ENCODE data around the gene GAPDH.
A peak's percentile ranks its signal among the peaks of the same experiment; 100 is the strongest.

Gene GAPDH

DNA sequence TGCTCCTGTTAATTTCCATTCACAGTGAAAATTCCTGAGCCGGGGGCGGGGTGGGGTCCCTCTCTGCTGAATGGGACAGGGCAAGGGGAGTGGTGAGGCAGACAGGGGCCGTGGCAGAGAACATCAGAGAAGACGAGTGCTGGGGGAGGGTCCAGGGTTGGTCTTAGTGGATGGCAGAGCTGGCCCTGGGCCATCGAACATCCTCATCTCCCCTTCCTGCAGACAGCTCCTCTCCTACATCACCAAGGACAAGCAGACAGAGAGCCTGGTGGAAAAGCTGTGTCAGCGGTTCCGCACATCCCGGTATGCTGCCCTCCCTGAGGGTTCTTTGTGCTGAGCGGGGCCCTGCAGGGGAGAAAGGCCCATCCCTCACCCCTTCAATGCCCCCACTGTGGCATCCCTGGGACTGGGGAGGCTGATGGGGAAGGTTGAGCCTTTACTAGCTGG is 5.0 kb upstream of the GAPDH start:
- no peak for DNase-seq (ENCODE audit: low read depth)

DNA sequence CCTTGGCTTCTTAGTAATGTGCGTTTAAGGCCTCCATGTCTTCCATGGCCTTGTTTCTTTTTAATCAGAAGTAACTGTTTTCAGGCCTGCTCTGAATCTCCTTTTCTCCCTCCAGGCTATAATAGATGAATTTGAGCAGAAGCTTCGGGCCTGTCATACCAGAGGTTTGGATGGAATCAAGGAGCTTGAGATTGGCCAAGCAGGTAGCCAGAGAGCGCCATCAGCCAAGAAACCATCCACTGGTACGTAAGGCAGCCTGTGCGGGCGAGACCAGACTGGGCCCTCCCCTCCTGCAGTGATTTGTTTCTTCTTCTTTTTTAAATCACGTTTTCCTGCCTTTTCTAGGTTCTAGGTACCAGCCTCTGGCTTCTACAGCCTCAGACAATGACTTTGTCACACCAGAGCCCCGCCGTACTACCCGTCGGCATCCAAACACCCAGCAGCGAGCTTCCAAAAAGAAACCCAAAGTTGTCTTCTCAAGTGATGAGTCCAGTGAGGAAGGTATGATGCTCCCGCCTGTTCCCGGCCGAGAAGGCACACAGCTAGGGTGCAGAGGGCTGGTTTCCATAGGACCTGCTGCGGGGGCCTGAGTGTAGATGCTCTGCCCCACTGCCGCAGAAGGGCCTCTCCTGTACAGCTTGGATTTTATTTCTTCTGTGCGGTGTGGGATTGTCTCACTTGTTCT is 3.6 kb upstream of the GAPDH start:
- no peak for DNase-seq (ENCODE audit: low read depth)

DNA sequence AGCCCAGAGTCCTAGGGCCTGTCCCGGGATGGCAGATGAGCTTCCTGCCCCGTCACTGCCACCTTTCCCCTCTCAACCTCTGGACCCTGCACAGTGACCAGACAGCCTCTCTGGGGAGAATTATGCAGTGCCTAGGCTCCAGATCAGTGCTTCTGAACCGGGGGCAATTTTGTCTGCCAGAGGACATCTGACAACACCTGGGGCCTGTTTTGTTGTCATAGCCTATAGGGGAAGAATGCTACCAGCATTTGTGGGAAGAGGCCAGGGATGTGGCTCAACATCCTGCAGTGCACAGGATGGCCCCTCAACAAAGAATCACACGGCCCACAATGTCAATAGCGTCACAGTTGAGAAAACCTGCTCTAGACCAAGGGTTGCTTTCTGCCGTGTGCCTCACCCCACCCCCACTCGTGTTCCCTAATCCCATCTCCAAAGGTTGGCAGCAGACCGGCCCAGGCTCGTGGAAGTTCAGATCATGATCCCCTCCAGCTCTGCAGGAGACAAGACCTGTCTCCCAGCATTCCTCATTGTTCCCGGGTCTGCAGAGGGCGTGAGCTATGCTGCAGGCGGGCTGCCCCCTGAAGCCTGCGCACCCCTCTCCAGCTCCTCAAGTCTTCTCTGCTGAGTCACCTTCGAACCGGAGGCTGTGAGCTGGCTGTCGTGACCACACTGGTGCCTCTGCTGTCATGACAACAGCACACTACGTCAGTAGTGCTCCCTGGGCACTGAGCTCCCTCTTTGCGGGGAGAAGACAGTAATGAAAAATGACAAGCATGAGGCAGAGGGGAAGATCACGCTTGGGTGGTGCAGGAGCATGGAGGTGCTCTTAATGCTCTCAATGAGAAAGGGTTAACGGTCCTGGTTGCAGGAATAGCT is 2.0 kb upstream of the GAPDH start:
- DNase-seq (ENCODE audit: low read depth) = peak; percentile 92

DNA sequence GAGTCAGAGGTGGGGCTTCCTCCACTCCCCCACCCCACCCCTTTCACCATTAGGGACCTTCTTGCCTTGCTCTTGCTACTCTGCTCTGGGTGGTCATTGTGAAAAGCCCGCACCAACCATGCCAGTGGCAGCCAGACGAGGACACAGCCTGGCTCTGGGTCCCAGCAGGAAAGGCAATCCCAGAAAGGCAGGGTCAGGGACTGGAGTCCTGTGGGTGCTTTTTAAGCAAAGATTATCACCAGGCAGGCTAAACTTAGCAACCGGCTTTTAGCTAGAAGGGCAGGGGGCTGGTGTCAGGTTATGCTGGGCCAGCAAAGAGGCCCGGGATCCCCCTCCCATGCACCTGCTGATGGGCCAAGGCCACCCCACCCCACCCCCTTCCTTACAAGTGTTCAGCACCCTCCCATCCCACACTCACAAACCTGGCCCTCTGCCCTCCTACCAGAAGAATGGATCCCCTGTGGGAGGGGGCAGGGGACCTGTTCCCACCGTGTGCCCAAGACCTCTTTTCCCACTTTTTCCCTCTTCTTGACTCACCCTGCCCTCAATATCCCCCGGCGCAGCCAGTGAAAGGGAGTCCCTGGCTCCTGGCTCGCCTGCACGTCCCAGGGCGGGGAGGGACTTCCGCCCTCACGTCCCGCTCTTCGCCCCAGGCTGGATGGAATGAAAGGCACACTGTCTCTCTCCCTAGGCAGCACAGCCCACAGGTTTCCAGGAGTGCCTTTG is 1.2 kb upstream of the GAPDH start:
- DNase-seq (ENCODE audit: low read depth) = no peak

DNA sequence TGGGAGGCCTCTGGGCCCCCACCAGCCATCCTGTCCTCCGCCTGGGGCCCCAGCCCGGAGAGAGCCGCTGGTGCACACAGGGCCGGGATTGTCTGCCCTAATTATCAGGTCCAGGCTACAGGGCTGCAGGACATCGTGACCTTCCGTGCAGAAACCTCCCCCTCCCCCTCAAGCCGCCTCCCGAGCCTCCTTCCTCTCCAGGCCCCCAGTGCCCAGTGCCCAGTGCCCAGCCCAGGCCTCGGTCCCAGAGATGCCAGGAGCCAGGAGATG is 729 bp upstream of the GAPDH start:
- DNase-seq (ENCODE audit: low read depth) = no peak

DNA sequence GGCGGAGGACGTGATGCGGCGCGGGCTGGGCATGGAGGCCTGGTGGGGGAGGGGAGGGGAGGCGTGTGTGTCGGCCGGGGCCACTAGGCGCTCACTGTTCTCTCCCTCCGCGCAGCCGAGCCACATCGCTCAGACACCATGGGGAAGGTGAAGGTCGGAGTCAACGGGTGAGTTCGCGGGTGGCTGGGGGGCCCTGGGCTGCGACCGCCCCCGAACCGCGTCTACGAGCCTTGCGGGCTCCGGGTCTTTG is 303 bp downstream of the GAPDH start:
- DNase-seq (ENCODE audit: low read depth) = no peak

DNA sequence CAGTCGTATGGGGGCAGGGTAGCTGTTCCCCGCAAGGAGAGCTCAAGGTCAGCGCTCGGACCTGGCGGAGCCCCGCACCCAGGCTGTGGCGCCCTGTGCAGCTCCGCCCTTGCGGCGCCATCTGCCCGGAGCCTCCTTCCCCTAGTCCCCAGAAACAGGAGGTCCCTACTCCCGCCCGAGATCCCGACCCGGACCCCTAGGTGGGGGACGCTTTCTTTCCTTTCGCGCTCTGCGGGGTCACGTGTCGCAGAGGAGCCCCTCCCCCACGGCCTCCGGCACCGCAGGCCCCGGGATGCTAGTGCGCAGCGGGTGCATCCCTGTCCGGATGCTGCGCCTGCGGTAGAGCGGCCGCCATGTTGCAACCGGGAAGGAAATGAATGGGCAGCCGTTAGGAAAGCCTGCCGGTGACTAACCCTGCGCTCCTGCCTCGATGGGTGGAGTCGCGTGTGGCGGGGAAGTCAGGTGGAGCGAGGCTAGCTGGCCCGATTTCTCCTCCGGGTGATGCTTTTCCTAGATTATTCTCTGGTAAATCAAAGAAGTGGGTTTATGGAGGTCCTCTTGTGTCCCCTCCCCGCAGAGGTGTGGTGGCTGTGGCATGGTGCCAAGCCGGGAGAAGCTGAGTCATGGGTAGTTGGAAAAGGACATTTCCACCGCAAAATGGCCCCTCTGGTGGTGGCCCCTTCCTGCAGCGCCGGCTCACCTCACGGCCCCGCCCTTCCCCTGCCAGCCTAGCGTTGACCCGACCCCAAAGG is 804 bp downstream of the GAPDH start:
- DNase-seq (ENCODE audit: low read depth) = peak; percentile 76

DNA sequence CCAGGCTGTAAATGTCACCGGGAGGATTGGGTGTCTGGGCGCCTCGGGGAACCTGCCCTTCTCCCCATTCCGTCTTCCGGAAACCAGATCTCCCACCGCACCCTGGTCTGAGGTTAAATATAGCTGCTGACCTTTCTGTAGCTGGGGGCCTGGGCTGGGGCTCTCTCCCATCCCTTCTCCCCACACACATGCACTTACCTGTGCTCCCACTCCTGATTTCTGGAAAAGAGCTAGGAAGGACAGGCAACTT is 1.3 kb downstream of the GAPDH start:
- no peak for DNase-seq (ENCODE audit: low read depth)

DNA sequence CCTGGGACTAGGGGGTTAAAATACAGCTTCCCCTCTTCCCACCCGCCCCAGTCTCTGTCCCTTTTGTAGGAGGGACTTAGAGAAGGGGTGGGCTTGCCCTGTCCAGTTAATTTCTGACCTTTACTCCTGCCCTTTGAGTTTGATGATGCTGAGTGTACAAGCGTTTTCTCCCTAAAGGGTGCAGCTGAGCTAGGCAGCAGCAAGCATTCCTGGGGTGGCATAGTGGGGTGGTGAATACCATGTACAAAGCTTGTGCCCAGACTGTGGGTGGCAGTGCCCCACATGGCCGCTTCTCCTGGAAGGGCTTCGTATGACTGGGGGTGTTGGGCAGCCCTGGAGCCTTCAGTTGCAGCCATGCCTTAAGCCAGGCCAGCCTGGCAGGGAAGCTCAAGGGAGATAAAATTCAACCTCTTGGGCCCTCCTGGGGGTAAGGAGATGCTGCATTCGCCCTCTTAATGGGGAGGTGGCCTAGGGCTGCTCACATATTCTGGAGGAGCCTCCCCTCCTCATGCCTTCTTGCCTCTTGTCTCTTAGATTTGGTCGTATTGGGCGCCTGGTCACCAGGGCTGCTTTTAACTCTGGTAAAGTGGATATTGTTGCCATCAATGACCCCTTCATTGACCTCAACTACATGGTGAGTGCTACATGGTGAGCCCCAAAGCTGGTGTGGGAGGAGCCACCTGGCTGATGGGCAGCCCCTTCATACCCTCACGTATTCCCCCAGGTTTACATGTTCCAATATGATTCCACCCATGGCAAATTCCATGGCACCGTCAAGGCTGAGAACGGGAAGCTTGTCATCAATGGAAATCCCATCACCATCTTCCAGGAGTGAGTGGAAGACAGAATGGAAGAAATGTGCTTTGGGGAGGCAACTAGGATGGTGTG is 1.9 kb downstream of the GAPDH start:
- DNase-seq (ENCODE audit: low read depth) = no peak

DNA sequence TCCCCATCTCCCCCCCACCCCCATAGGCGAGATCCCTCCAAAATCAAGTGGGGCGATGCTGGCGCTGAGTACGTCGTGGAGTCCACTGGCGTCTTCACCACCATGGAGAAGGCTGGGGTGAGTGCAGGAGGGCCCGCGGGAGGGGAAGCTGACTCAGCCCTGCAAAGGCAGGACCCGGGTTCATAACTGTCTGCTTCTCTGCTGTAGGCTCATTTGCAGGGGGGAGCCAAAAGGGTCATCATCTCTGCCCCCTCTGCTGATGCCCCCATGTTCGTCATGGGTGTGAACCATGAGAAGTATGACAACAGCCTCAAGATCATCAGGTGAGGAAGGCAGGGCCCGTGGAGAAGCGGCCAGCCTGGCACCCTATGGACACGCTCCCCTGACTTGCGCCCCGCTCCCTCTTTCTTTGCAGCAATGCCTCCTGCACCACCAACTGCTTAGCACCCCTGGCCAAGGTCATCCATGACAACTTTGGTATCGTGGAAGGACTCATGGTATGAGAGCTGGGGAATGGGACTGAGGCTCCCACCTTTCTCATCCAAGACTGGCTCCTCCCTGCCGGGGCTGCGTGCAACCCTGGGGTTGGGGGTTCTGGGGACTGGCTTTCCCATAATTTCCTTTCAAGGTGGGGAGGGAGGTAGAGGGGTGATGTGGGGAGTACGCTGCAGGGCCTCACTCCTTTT is 2.7 kb downstream of the GAPDH start:
- DNase-seq (ENCODE audit: low read depth) = no peak

DNA sequence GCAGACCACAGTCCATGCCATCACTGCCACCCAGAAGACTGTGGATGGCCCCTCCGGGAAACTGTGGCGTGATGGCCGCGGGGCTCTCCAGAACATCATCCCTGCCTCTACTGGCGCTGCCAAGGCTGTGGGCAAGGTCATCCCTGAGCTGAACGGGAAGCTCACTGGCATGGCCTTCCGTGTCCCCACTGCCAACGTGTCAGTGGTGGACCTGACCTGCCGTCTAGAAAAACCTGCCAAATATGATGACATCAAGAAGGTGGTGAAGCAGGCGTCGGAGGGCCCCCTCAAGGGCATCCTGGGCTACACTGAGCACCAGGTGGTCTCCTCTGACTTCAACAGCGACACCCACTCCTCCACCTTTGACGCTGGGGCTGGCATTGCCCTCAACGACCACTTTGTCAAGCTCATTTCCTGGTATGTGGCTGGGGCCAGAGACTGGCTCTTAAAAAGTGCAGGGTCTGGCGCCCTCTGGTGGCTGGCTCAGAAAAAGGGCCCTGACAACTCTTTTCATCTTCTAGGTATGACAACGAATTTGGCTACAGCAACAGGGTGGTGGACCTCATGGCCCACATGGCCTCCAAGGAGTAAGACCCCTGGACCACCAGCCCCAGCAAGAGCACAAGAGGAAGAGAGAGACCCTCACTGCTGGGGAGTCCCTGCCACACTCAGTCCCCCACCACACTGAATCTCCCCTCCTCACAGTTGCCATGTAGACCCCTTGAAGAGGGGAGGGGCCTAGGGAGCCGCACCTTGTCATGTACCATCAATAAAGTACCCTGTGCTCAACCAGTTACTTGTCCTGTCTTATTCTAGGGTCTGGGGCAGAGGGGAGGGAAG is 3.5 kb downstream of the GAPDH start:
- peak; percentile 67 for DNase-seq (ENCODE audit: low read depth)

DNA sequence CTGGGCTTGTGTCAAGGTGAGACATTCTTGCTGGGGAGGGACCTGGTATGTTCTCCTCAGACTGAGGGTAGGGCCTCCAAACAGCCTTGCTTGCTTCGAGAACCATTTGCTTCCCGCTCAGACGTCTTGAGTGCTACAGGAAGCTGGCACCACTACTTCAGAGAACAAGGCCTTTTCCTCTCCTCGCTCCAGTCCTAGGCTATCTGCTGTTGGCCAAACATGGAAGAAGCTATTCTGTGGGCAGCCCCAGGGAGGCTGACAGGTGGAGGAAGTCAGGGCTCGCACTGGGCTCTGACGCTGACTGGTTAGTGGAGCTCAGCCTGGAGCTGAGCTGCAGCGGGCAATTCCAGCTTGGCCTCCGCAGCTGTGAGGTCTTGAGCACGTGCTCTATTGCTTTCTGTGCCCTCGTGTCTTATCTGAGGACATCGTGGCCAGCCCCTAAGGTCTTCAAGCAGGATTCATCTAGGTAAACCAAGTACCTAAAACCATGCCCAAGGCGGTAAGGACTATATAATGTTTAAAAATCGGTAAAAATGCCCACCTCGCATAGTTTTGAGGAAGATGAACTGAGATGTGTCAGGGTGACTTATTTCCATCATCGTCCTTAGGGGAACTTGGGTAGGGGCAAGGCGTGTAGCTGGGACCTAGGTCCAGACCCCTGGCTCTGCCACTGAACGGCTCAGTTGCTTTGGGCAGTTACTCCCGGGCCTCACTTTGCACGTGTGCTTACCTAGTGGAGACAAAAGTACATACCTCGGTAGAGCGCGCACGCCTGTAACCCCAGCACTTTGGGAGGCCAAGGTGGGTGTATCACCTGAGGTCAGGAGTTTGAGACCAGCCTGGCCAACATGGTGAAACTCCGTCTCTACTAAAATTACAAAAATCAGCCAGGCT is 4.3 kb downstream of the GAPDH start:
- no peak for DNase-seq (ENCODE audit: low read depth)

DNA sequence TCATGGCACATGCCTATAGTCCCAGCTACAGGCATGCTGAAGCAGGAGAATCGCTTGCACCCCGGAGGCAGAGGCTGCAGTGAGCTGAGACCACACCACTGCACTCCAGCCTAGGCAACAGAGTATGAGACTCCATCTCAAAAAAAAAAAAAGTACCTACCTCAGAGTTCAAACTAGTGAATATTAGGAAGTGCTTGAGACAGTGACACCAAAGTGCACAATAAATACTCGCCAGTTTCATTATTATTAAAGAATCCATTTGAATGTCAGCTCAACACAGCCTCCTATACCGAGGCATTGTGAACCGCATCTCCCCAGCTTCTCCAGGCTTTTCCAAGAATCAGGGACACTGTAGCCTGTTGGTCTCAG is 5.0 kb downstream of the GAPDH start:
- DNase-seq (ENCODE audit: low read depth) = no peak

DNA sequence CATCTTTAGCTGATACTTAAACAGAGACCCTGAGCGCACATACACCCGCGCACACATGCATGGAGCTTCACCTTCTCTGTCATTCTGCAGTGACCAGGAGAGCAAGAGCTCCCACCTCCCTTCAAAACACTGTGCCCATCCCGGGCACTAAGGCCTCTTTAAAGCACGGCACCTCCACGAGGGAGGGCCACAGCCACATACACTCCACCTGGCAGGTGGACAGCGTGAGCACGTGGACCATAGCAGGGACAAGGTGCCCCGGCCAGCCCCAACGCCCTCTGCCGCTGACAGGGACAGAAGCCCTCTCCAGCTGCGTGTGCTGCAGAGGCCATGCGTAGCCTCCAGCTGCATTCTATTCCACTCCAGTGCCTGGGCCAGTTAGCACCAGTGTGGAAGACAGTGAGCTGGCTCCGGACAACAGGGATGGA is 5.4 kb downstream of the GAPDH start:
- DNase-seq (ENCODE audit: low read depth) = no peak

DNA sequence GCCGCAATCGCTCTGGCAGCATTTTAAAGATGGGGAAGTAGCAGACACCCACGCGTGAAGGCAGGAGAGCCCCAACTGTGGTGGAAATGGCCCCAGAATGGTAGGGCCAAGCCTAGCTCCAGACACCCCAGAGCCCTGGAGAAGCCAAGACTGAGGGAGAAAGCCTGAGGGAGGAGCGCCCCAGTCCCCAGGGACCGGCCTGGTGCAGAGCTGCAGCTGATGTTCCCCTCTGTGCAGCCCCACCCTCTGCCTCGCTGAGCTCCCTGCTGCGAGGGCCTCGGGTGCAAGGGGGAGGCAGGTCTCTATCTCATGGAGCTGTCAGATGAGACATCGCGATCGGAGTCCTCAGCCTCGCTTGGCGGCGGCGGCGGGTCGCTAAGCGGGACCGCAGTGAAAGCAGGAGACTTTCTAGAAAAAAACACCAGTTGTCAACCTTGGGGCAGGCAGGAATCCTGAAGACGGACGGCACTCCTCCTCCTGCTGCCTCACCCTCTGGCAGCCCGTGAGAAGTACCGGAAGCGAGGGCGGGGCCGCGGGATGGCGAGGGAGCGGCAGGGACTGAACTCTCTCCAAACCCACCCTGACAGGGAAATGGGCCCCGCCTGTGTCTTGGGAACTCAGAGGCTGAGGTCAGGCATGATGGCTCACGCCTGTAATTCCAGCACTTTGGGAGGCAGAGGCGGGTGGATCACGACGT is 6.0 kb downstream of the GAPDH start:
- no peak for DNase-seq (ENCODE audit: low read depth)

DNA sequence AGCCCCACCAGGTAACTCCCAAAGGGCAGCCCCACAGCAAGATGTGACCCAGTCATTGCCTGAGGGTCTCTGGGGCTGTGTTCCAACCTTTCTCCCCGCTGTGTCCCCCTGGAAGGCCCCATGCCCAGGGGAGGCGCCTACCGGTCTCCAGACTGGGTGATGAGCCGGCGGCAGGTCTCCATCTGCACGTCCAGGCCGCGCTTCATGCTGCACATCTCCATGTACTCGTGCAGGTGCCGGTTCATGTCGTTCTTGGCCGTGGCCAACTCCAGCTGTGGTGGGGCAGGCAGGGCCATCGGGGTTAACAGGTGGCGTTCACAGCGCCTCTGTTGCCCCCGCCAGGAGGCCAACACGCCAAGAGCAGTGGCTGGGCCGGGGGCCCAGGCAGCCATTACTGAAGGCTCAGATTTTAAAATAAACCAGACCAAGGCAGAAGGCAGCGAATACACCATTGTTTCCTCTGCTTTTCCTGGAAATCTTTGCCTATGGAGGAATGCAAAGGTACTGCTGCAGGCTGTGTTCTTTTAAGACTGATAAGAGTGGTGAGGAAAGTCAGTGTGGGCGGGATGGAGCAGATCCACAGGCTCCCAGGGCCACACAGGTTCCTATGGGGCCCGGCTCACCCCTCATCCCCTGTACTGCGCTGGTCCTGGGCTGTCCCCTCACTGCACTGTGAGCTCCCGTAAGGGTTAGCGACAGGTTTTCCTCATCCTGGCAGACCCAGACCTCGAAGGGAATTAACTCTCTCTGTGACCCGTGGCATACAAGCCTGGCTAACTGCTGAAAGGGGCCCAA is 7.3 kb downstream of the GAPDH start:
- no peak for DNase-seq (ENCODE audit: low read depth)

DNA sequence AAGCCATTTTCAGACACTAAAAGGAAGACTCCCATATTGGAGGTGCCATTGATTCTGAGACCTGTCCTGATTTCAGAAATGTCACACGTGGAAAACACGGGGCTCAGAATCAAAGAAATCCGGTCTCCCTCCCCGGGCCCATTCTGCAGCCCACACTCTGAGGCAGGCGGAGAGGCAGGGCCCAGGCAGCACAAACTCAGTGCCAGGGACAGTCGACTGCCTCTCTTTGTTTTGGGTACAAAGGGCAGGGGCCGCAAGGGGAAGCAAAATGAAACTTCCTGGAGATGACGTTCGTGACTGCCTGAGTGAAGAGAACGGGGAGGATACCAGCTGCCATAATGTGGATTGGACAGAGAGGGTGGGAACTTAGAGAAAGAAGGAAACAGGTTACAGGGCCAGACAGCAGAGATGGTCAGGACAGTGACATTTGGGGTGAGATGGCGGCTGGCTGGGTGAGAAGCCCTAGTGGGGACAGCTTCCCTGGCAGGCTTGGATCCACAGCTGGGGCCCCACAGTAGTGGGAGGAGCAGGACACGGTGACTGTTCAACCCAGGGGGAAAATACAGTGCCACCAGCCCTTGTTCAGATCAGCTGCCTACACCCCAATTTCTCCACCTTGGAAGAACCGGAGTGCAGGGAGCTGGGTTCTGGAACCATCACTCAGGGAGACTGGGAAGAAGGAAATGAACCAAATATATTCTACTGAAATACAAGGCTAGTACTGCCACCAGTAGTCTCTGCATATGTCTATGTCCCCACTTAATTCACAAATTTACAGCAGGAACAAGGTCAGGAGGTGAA is 8.1 kb downstream of the GAPDH start:
- DNase-seq (ENCODE audit: low read depth) = no peak
